DND-41 (cell line): ENCODE results near the gene ALG2.
A peak's percentile ranks its signal among the peaks of the same experiment; 100 is the strongest.

ENCODE experiments used
- ATAC-seq: fragments of 200-7000 bp; cut with Tn5 transposase; 3 replicates; pipeline ENCODE4 v1.9.1; 2021; ENCODE audit warnings: low read depth; ENCODE audit not compliant: insufficient read depth
- DNase-seq: peaks from one replicate; pipeline ENCODE4 v3.0.0-alpha.2; 2020
- H2AFZ ChIP-seq: 2 replicates; pipeline ENCODE4 v1.6.0; 2012; ENCODE audit warnings: low read depth, low read length
- H3K27ac ChIP-seq: 2 replicates; pipeline ENCODE4 v1.5.1; 2012; ENCODE audit warnings: low read length, inconsistent platforms
- H3K27me3 ChIP-seq: fragments of 200-600 bp; sonication (generic); 2 replicates; pipeline ENCODE4 v1.6.0; 2012; ENCODE audit warnings: low read length, mild to moderate bottlenecking, inconsistent platforms; ENCODE audit not compliant: insufficient read depth, poor library complexity
- H3K36me3 ChIP-seq: 2 replicates; pipeline ENCODE4 v1.5.1; 2012; ENCODE audit warnings: low read length, inconsistent platforms; ENCODE audit not compliant: insufficient read depth
- H3K4me1 ChIP-seq: 2 replicates; pipeline ENCODE4 v1.5.1; 2012; ENCODE audit warnings: mild to moderate bottlenecking, low read length; ENCODE audit not compliant: insufficient read depth
- H3K4me2 ChIP-seq: 2 replicates; pipeline ENCODE4 v1.6.0; 2012; ENCODE audit warnings: mild to moderate bottlenecking, moderate library complexity, low read length, inconsistent platforms; ENCODE audit not compliant: insufficient read depth
- H3K4me3 ChIP-seq, 2 experiments: fragments of 200-600 bp in 1 of 2; shearing (Covaris generic) in 1 of 2; 2 replicates each; pipeline ENCODE4 v1.5.1; 2012 to 2016; ENCODE audit warnings: inconsistent platforms in 2 of 2, low read length in 2 of 2, mild to moderate bottlenecking in 2 of 2, low read depth in 1 of 2, moderate library complexity in 1 of 2
- H3K79me2 ChIP-seq: 2 replicates; pipeline ENCODE4 v1.6.0; 2012; ENCODE audit warnings: low read length, inconsistent platforms; ENCODE audit not compliant: insufficient read depth
- H3K9ac ChIP-seq: 2 replicates; pipeline ENCODE4 v1.6.0; 2012; ENCODE audit warnings: low read depth, mild to moderate bottlenecking, inconsistent platforms, low read length, moderate library complexity
- H3K9me3 ChIP-seq: 2 replicates; pipeline ENCODE4 v1.5.1; 2012; ENCODE audit warnings: low read length, moderate library complexity, mild to moderate bottlenecking, inconsistent platforms; ENCODE audit not compliant: insufficient read depth, severe bottlenecking
- H4K20me1 ChIP-seq: 2 replicates; pipeline ENCODE4 v1.6.0; 2012; ENCODE audit warnings: low read length; ENCODE audit not compliant: insufficient read depth
- CTCF ChIP-seq: IDR thresholded peaks from 2 replicates; pipeline ENCODE4 v1.5.1; 2012; ENCODE audit warnings: borderline replicate concordance, low read length, moderate library complexity, mild to moderate bottlenecking; ENCODE audit not compliant: poor library complexity, severe bottlenecking; ENCODE audit errors: extremely low read depth
- EZH2 ChIP-seq: IDR thresholded peaks from 3 replicates; pipeline ENCODE4 v1.6.1; 2012; ENCODE audit warnings: borderline replicate concordance, low read depth, mild to moderate bottlenecking, moderate library complexity, low read length, inconsistent platforms; ENCODE audit not compliant: severe bottlenecking

The ALG2 gene

DNA sequence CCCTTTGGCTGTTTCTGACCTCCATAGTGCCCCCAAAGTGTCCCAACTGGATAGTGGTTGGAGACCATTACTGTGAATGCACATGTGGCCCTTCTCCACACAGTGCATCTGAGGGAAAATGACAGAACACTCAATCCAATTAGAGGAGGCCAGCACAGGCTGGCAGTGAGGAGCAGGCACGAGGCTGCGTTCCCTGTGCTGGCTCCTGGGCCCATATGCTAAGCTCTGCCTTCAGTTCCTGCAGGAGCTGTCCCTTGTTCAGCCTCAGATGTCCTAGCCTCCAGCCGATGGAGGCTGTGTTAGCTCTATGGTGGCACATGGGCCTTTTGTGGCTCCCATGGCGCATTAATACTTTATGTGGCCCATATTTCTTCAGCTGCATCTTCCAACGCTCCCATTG, 35.8 kb downstream of the ALG2 start:
- DNase-seq: no peak
- peaks cover 6% of the 10 kb centered on the region; the same call in 1 of the 2 replicates for H3K4me1 ChIP-seq
- H2AFZ ChIP-seq: no peak overlapping the region

DNA sequence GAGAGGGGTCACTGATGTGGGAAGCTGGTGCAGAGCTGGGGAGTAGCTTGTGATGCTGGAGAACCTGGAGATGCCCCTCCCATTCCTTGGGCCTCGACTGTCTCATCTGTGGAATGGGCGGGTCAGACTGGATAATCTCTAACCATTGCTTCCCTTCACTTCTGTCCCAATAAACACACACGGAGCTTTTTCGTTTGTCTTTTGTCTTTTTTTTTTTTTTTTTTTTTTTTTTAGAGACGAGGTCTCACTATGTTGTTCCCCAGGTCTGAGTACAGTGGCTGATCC, 36.5 kb downstream of the ALG2 start:
- no peaks in the 10 kb centered on the region for H3K79me2 ChIP-seq
- H4K20me1 ChIP-seq: no peaks in the 10 kb centered on the region
- TF ChIP-seq EZH2: no peak
- no peak for TF ChIP-seq CTCF
- no peak overlapping the region for H3K27ac ChIP-seq
- ATAC-seq (no peak), DNase-seq (no peak)
- no peak overlapping the region for H3K9ac ChIP-seq
- no peak overlapping the region for H3K4me3 ChIP-seq
- no peaks in the 10 kb centered on the region for H3K36me3 ChIP-seq
- H3K27me3 ChIP-seq: peaks cover 6% of the 10 kb centered on the region
- no peak overlapping the region for H2AFZ ChIP-seq
- H3K4me2 ChIP-seq: no peak overlapping the region
- H3K4me1 ChIP-seq: peaks cover 6% of the 10 kb centered on the region; the same call in 1 of the 2 replicates
- H3K9me3 ChIP-seq: no peaks in the 10 kb centered on the region

More for the DNA sequence above, 35.8 kb downstream of the ALG2 start:
- Histone ChIP-seq H3K27ac (no peak overlapping the region), H3K4me2 (no peak overlapping the region), H3K79me2 (no peaks in the 10 kb centered on the region), H3K9me3 (no peaks in the 10 kb centered on the region), H3K36me3 (no peaks in the 10 kb centered on the region), H3K9ac (no peak overlapping the region), H4K20me1 (no peaks in the 10 kb centered on the region), H3K4me3 (no peak overlapping the region), H3K27me3 (peaks cover 6% of the 10 kb centered on the region)
- no peak for ATAC-seq
- TF ChIP-seq EZH2 (no peak), CTCF (no peak)

DNA sequence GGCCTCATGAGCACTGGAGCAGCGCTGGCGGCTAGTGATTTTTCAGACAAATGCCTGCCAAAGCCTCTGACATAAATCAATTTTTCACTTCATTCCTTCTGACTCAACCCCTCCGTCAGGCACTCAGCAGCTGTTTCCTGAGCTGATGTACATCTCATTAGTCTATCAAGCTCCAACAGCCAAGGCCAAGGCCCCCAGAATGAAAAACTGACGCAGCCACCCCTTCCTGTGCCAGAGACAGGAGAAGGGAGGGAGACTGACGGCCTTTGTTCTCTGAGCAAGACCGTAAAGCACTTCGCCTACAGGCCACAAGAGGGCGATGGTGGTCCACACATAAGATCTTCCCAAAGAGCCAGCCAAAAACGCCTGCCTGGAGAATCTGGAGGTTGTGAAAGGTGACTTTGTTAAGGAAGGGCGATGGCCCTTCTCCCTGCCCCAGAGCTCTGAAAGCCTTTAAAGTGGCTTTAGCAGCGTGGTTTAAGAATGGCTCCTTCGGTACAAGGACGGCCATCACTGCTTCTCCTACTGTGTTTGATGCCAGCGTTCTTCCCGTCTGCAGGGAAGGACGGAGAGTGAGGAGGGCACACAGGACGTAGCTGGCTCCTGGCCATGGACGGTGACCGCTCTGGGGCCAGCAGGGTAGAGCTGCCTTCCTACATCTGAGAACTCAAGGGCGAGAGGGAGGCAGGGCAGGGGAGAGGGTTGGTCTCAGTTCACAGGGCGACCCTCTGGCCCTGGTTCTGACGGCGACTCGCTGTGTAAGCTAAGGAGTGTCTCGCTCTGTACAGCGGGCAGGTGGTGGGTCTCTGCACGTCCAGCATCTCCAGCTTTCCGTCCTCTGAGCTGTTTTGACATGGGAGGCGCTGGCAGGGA, 37.0 kb downstream of the ALG2 start:
- Histone ChIP-seq H3K27me3 (peaks cover 4% of the 10 kb centered on the region), H3K4me2 (no peak overlapping the region), H4K20me1 (no peaks in the 10 kb centered on the region), H2AFZ (peak overlapping the region; percentile 55), H3K4me1 (peaks cover 6% of the 10 kb centered on the region; the same call in 1 of the 2 replicates), H3K36me3 (no peaks in the 10 kb centered on the region), H3K27ac (no peak overlapping the region), H3K79me2 (no peaks in the 10 kb centered on the region), H3K9ac (no peak overlapping the region), H3K9me3 (no peaks in the 10 kb centered on the region), H3K4me3 (no peak overlapping the region)
- DNase-seq: peak; percentile 77
- peak; percentile 95 for ATAC-seq
- no peak for TF ChIP-seq EZH2
- peak; percentile 90 for TF ChIP-seq CTCF
